Middle frontal gyrus (tissue), 1 donor: ENCODE measurements around the gene TRIM5.
"Not testable (repeated sequence)": the region's sequence is repeated elsewhere in the genome, so short reads cannot be mapped to it uniquely, and the experiment has no call there.

Source experiments
- DNase-seq: peaks from one replicate; pipeline ENCODE4 v3.0.0-alpha.2; 2015; ENCODE audit warnings: low spot score; ENCODE audit errors: extremely low spot score

TRIM5 gene, protein sequence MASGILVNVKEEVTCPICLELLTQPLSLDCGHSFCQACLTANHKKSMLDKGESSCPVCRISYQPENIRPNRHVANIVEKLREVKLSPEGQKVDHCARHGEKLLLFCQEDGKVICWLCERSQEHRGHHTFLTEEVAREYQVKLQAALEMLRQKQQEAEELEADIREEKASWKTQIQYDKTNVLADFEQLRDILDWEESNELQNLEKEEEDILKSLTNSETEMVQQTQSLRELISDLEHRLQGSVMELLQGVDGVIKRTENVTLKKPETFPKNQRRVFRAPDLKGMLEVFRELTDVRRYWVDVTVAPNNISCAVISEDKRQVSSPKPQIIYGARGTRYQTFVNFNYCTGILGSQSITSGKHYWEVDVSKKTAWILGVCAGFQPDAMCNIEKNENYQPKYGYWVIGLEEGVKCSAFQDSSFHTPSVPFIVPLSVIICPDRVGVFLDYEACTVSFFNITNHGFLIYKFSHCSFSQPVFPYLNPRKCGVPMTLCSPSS

DNA sequence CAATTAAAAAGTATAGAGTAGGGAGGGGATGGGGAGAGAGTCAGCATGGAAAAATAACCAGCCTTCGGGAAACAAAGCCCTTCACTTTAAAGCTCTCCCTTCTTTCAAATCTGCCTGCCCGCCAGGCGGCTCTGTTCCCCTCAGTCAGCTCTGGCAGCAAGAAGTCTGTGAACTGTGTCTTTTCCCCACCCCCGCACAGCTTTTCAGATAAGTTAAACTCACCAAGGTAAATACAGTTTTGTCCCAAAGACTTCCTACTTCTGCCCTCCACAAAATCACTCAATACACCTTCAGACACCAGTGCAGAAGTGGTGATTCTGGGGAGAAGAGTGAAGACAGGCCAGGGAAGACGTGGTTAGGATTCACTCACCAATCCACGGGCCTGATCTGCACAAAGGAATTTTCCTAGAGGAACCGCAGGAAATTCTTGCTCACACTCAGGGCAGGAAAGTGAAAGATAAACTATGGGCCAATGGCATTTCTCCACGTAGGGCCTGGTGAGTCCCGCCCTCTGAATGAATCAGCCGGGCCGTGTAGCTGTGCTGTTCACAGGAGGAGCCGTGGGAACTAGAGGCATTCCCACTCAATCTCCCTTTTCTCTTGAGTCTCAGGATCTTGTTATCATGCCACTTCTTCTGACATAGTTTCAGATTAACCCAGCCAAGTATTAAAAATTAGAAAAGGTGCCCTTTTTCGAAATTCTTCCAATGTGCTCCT, at the start of gene TRIM5:
Gene TRIM5 (minus strand): TSS at position 429 of the 717 bp plus-strand sequence. CDS start 4,897 bp downstream, outside the sequence.
- DNase-seq: no peak

DNA sequence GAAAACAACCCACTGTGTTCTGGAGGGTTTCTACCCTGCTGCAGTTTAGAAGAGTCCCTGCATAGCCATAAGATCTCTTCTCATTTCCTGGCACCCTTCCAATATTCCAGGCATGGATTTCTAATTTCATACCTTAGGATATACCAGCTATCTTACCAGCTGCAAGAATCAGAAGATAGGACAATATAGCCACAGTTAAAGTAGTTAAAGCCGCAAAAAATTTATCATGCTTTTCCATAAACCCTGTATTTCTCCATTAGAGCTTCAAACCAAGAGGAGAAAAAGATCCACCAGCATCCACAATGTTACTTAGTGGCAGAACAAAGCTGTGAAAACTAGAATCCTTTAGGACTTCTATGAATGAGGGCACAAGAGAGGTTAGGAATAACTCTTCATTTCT, 42.8 kb upstream of the TRIM5 start:
- DNase-seq: no peak

DNA sequence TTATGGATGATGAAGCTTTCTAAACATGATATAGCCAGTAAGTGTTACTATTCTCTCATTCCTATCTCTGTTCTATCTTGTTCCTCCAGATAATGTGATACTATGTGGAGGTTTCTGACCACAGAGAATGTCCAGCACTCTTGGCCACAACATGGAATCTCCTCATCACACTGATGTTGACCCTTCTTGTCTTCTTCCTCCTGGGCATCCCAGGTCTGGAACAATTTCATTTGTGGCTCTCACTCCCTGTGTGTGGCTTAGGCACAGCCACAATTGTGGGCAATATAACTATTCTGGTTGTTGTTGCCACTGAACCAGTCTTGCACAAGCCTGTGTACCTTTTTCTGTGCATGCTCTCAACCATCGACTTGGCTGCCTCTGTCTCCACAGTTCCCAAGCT, 41.5 kb upstream of the TRIM5 start:
- DNase-seq: no peak

DNA sequence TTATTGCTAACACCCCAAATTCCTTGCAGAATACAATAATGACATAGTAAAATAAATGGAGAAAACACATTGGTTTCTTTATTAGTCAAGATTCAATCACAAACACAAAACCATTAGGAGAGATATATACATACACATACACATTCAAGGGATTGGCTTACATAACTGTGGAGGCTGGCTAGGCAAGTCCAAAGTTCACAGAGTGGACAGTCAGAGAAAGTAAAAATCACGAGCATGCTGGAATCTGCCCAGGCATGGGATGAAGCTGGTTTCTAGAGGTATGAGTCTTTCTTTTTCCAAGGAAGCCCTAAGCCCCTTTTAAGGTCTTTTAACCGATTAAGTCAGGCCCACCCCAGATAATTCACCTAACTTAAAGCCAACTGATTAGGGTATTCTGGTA, 37.7 kb upstream of the TRIM5 start:
- no peak for DNase-seq

DNA sequence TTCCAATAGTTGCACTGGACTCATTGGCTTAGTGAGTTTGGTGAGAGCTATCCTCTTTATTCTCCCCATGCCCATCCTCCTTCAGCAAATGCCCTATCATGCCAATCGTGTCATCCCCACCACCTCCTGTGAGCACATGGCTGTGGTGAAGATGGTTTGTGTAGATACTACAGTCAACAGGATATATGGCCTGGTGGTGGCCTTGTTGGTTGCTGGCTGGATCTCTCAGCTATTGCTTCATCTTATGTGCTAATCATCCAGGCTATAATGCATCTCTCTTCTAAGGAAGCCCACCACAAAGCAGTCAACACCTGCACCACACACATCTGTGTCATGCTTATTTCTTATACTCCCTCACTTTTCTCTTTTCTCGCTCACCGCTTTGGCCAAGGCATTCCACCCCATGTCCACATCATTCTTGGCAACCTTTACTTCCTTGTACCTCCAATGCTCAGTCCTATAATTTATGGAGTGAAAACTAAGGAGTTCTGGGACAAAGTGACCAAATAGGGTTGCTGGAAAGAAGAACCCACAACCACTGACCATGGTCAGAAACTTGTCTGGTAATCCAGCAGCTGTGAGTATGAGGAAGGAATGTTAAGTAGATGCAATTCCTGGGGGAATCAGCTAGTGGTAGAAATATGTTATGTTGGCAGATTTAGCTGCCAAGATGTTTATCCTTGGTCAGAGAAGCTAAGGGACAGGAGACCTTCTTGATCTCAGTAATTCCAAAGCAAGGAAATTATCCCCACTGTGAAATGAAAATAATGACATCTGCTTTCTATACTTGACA, 35.0 kb upstream of the TRIM5 start:
- DNase-seq: no peak

DNA sequence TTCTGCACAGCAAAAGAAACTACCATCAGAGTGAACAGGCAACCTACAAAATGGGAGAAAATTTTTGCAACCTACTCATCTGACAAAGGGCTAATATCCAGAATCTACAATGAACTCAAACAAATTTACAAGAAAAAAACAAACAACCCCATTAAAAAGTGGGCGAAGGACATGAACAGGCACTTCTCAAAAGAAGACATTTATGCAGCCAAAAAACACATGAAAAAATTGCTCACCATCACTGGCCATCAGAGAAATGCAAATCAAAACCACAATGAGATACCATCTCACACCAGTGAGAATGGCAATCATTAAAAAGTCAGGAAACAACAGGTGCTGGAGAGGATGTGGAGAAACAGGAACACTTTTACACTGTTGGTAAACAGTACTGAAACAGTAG, 31.6 kb upstream of the TRIM5 start:
- not testable (repeated sequence) for DNase-seq

DNA sequence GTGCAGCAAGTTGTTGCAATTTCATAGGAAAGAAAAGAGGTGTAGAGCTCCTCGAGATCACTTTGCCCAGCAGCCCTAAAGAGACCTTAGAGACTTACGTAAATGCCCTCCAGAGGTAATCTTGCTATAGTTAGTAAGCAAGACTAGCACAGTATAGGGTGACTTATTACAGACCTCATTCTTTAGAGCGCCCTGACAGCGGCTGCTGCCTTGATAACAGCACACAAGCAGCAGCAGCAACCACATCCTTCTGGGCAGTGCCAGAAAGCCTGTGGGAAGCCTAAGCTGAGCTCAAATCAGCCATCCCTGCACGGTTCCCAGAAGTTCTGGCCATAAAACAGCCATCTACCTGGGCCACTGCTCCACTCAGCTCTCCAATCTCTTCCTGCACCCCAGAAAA, 28.8 kb upstream of the TRIM5 start:
- no peak for DNase-seq

DNA sequence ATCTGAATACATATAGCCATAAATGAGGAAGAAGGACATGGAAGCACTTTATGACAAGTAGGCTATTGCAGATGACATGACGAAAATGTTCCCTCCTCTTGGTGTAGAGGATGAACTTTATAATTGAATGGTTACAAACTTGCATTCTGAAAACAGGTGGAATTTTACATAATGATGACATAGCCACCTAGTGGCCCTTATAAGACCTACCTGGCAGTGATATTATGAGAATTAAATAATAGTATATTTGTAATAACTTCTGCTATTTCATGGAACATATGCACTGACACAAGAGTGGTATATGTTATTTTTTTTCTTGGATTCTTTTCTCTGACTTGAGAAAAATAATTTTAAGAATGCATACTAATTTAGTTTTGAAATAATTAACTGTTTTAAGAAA, 27.6 kb upstream of the TRIM5 start:
- no peak for DNase-seq

DNA sequence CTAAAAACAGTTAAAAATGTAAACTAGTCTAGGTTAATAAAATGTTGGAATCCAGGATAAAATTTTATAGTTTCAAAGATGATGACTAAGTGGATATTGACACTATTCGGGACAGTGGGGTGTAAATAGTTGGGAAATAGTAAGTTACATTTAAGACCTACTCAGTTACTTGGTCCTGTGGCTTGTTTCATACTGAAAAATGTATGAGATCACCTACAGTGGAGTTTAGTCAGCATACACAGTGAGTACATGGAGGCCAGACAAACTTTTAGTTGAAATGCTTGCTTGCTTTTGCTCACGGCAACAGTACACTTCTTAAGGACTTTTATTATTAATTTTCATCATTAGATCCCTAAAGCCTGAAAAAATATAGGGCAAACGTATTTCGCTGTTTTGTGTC, 20.8 kb upstream of the TRIM5 start:
- no peak for DNase-seq

DNA sequence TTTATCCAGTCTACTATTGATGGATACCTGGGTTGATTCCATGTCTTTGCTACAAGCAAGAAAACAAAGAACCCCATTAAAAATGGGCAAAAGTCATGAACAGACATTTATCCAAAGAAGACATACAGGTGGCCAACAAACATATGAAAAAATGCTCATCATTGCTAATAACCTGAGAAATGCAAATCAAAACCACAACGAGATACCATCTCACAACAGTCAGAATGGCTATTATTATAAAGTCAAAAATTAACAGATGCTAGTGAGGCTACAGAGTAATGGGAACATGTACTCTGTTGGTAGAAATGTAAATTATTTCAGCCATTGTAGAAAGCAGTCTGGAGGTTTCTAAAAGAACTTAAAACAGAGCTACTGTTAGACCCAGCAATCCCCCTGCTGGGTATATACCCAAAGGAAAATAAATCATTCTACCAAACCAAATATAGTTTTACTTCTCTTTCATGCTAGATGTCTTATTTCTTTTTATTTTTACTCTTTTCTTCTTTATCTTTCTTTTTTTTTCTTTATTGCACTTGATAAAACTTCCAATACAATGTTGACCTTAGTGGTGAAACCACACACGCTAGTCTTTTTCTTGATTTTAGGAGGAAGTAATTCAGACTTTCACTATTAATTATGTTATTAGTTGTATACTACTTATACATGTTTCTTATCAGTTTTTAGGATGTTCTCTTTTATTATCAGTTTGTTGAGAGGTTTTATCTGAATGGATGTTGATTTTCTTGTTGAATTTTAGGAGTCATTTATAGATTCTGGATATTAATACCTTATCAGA, 19.1 kb upstream of the TRIM5 start:
- no peak for DNase-seq

DNA sequence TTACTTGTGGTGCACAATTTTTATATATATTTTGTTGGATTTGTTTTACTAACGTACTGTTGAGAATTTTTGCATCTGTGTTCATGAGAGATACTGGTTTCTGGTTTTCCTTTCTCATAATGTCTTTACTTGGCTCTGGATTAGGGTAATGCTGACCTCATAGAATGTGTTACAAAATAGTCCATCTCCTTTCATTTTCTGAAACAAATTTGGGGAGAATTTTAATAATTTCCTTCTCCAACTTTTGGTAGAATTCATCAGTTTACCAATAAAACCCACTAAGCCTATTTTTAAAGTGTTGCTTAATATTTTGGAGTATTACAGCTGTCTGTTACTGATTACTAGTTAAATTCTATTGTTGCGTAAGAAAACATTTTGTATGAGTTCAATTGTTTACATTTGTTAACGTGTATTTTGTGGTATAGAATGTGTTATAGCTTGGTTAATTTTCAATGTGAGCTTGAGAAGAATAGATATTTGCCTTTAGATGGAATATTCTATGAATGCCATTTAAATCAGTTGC, 16.2 kb upstream of the TRIM5 start:
- no peak for DNase-seq

DNA sequence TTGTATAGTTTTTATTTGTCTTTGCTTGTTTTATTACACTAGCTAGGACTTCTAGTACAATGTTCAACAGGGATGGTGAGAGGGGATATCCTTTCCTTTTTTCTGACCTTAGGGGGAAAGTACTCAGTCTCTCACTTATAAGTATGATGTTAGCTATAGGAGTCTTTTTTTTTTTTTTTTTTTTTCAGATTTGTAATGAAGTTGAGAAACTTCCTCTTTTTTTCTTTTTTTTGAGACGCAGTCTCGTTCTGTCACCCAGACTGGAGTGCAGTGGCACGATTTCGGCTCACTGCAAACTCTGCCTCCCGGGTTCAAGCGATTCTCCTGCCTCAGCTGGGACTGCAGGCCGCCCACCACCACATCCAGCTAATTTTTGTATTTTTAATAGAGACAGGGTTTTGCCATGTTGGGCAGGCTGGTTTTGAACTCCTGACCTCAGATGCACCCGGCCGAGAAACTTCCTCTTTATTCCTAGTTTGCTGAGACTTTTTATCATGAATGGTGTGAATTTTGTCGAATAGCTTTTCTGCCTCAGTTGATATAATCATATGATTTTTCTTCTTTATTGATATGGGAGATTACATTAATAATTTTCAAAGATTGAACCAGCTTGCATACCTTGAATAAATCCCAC, 15.7 kb upstream of the TRIM5 start:
- no peak for DNase-seq

DNA sequence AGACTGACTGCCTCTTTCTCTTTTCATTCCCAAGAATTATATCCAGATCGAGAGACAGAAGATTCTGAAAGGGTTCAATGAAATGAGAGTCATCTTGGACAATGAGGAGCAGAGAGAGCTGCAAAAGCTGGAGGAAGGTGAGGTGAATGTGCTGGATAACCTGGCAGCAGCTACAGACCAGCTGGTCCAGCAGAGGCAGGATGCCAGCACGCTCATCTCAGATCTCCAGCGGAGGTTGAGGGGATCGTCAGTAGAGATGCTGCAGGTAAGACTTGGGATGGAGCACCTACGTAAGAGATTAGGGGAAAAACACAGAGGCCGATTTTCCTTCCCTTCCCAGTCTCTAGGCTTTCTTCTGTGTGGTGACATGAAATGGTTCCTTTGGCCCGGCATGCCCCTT, 13.4 kb upstream of the TRIM5 start:
- DNase-seq: no peak

DNA sequence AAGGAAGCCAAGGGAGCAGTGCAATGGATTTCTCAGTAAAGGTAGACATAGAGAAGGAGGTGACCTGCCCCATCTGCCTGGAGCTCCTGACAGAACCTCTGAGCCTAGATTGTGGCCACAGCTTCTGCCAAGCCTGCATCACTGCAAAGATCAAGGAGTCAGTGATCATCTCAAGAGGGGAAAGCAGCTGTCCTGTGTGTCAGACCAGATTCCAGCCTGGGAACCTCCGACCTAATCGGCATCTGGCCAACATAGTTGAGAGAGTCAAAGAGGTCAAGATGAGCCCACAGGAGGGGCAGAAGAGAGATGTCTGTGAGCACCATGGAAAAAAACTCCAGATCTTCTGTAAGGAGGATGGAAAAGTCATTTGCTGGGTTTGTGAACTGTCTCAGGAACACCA, 11.3 kb upstream of the TRIM5 start:
- DNase-seq: no peak

DNA sequence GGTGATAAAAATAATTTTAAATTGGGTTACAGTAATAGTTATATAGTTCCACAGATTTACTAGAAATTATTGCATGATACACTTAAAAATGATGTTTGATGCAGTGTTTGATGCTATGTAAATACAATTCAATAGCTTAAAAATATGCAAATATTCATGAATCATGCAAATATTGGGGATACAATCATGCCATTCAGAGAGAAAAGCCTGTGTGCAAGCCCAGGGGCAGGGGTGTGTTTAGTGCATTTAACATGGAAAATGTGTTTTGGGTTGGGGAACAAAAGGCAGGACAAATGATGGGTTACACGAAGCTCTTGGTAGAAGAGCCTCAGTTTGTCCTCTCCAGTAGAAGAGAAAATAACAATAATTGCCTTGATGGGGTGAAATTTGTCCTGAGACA, 10.7 kb upstream of the TRIM5 start:
- no peak for DNase-seq

DNA sequence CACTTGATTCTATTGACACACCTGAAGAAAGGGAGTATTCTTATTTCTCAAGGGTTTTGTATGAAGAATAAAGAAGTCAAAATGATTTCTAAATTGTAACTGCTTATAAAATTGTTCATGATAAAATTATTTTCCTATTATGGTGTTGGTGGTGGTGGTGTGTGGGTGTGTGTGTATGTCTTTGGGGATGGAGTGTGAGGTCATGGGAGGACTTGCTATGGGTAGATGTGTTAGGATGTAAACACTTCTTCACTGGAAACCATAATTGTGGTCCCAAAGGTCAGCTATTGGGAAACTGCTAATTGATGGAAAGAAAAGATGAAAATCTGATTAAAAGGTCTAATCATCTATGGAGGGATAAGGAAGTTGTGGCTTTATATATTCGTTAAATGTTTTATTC, 9.8 kb upstream of the TRIM5 start:
- DNase-seq: no peak

DNA sequence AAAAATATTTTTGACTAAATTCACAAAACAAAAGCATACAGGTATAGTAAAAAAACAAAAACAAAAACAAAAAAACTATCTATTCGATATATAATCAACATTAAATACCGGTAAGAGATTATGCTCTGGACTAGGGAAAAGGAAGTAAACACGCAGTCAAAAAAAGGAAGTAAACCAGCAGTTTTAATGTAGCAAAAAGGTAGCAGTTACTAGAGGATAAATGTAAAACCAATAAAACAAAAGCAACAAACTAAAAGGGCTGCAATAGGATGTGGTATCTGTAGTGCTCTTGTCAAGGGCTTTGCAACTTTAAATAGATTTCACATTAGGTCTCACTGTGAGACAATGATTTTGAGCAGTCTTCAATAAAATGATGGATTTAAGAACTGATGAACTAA, 7.1 kb upstream of the TRIM5 start:
- no peak for DNase-seq

DNA sequence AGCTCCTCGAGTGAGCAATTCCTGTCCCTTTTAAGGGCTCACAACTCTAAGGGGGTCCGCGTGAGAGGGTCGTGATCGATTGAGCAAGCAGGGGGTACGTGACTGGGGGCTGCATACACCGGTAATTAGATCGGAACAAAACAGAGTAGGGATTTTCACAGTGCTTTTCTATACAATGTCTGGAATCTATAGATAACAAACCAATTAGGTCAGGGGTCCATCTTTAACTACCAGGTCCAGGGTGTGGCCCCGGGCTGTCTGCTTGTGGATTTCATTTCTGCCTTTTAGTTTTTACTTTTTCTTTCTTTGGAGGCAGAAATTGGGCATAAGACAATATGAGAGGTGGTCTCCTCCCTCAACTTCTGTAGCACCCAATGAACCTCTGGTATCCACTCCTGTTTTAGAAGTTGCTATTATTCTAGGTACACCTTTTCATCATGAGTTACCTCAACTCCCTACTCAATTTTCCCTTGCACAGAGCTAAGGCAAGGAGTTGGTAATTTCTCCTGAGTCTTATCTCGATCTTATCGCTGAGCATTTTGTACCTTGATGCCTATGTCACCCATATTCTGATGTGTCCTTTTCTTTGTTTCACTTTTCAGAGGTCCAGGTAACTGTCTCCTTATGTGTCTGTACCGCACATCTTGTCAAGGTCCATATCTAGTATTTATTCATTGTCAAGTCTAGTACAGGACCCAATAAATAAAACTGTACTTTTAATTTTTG, 6.5 kb upstream of the TRIM5 start:
- DNase-seq: not testable (repeated sequence)

DNA sequence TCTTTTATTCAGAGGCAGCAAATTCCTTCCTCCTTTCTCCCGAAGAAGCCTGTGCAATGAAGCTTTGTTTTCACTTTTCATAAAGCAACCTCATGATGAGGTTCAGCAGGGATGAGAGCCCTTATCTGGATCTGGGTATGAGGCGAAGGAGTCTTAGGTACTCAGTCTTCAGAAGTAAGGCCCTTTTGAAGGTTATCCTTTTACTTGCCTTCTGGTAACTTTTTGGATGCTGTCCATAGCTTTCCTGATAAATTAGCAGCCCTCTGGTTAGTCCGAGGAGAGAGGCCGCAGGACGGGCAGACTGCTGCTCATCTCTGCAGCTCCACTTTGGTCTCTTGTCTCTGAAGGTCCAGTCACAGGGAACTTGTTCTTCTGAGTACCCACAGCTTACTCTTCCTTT, 5.9 kb upstream of the TRIM5 start:
- DNase-seq: no peak

DNA sequence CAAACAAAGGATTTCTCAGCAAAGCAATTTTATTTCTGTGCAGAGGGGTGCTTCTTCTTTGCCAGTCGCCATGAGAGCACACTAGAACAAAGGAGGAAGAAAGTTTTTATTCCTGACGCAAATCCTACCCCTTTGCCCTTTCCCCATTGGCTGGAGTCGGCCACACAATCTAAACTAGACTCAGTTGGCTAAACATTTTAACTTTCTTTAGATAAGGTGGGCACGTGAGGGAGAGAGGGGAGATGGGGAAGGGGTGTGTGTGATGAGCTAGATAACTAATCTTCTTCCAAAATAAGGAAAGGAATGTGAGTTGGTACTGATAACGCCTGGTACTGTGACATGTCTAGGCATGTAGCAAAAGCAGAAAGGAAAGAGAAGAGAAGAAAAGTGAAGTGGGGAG, 5.3 kb upstream of the TRIM5 start:
- no peak for DNase-seq
